AG04450 (cell line): Measurements from ENCODE around the gene SLC27A1. TPM values are rescaled to one million over a fixed set of nuclear protein-coding genes. Genes with fewer than 3 reads are reported as not detected.

ENCODE experiments used
- CTCF ChIA-PET: fragments of 300-600, 350-600 bp; formaldehyde crosslinking; extraction: SDS; loops from one replicate; lab custom pipeline; 2022; ENCODE audit warnings: antibody characterized with exemption, inconsistent platforms; lab: Charles Lee
- POLR2A ChIA-PET: fragments of 350-600 bp; formaldehyde crosslinking; extraction: SDS; loops from one replicate; lab custom pipeline; 2021; ENCODE audit warnings: antibody characterized with exemption, inconsistent platforms; lab: Yijun Ruan, JAX
- DNase-seq: peaks from one replicate; pipeline ENCODE4 v3.0.0-alpha.2; 2011; ENCODE audit warnings: low read depth, low spot score
- H3K27ac ChIP-seq: one replicate; pipeline ENCODE4 v1.5.1; 2012; ENCODE audit warnings: low read depth, low read length, control low read depth
- H3K27me3 ChIP-seq: one replicate; pipeline ENCODE4 v1.6.0; 2012; ENCODE audit warnings: low read length; ENCODE audit not compliant: control insufficient read depth, insufficient read depth
- H3K4me3 ChIP-seq: 2 replicates; pipeline ENCODE4 v1.5.1; 2011; ENCODE audit warnings: mild to moderate bottlenecking, low read depth, low read length, control low read depth
- H3K9me3 ChIP-seq: 2 replicates; pipeline ENCODE4 v1.5.1; 2012; ENCODE audit warnings: low read length; ENCODE audit not compliant: control insufficient read depth, insufficient read depth
- CTCF ChIP-seq: IDR thresholded peaks from 2 replicates; pipeline ENCODE4 v1.5.1; 2011; ENCODE audit warnings: low read depth, low read length, control low read depth, inconsistent platforms
- polyA plus RNA-seq: library from polyadenylated mRNA; depleted of rRNA; stranded (reverse); fragments of >200 nt; gene quantifications from 2 replicates; pipeline ENCODE4 v1.2.3, GENCODE V29; 2011

SLC27A1 gene
- polyA plus RNA-seq, 1 experiment, result 8.3 TPM

- no peak overlapping the region for H3K27ac ChIP-seq
- TF ChIP-seq CTCF, result no peak
- H3K27me3 ChIP-seq, result peaks cover 39% of the 10 kb centered on the region
- H3K9me3 ChIP-seq, result peaks cover 4% of the 10 kb centered on the region; the same call in 1 of the 2 replicates
- H3K4me3 ChIP-seq, result no peak overlapping the region
- ChIA-PET CTCF (interaction anchor here (1.1 kb wide), 1 partner anchor 25 kb away, joined by 5 read pairs; no protein-coding TSS in a partner anchor), POLR2A (no interaction called here)
- no peak for DNase-seq
Measured at GRCh38 chr19:17450264-17451075, 19.9 kb upstream of the SLC27A1 start.

GRCh38 chr19:17451820-17452219 lies 18.5 kb upstream of the SLC27A1 start:
- no peak overlapping the region for H3K27ac ChIP-seq
- no peak for DNase-seq
- ChIA-PET CTCF (interaction anchor here (0.6 to 1.1 kb wide), 2 partner anchors 26 to 315 kb away, joined by 3 to 5 read pairs; no protein-coding TSS in a partner anchor), POLR2A (no interaction called here)
- no peak overlapping the region for H3K4me3 ChIP-seq
- H3K27me3 ChIP-seq, result peaks cover 43% of the 10 kb centered on the region
- peaks cover 4% of the 10 kb centered on the region; the same call in 1 of the 2 replicates for H3K9me3 ChIP-seq
- no peak for TF ChIP-seq CTCF

GRCh38 chr19:17454576-17455071 lies 15.7 kb upstream of the SLC27A1 start:
- Histone ChIP-seq H3K9me3 (peaks cover 4% of the 10 kb centered on the region; the same call in 1 of the 2 replicates), H3K4me3 (no peak overlapping the region), H3K27ac (no peak overlapping the region), H3K27me3 (peaks cover 37% of the 10 kb centered on the region)
- POLR2A ChIA-PET, result no interaction called here
- CTCF ChIA-PET, result interaction anchor here (1.0 kb wide), 1 partner anchor 320 kb away, joined by 3 read pairs; no protein-coding TSS in a partner anchor
- no peak for TF ChIP-seq CTCF
- DNase-seq, result no peak

GRCh38 chr19:17455308-17456123 lies 14.8 kb upstream of the SLC27A1 start:
- POLR2A ChIA-PET, result no interaction called here
- H3K4me3 ChIP-seq, result no peak overlapping the region
- peaks cover 4% of the 10 kb centered on the region; the same call in 1 of the 2 replicates for H3K9me3 ChIP-seq
- TF ChIP-seq CTCF, result no peak
- H3K27me3 ChIP-seq, result peaks cover 39% of the 10 kb centered on the region
- CTCF ChIA-PET, result no interaction called here
- DNase-seq, result no peak
- no peak overlapping the region for H3K27ac ChIP-seq
